A549 (cell line): Measurements from ENCODE around the gene SYMPK. TPM values are rescaled to one million over a fixed set of nuclear protein-coding genes. Genes with fewer than 3 reads are reported as not detected.

Source experiments
- ATAC-seq, 2 experiments: fragments of 200-7000 bp in 1 of 2; fragments of >200 bp in 1 of 2; cut with Nextera tagmentation in 1 of 2; cut with Tn5 transposase in 1 of 2; 3 replicates each; pipeline versions ENCODE4 v1.8.0 to v1.9.1; 2018 to 2020; ENCODE audit warnings: mild to moderate bottlenecking in 1 of 2, moderate library complexity in 1 of 2
- CTCF ChIA-PET: fragments of 300-600 bp; sonication (Branson Sonifier 250); formaldehyde crosslinking; extraction: SDS; loops from one replicate; lab custom pipeline; 2021; ENCODE audit warnings: antibody characterized with exemption, inconsistent platforms; lab: Yijun Ruan, JAX
- POLR2A ChIA-PET: fragments of 350-600 bp; formaldehyde crosslinking; extraction: SDS; loops from one replicate; lab custom pipeline; 2021; ENCODE audit warnings: antibody characterized with exemption, inconsistent platforms; lab: Yijun Ruan, JAX
- DNase-seq, 2 experiments: peaks; one replicate each; pipeline versions ENCODE4 v3.0.0 to v3.0.0-alpha.2; 2011 to 2016; ENCODE audit warnings: low read depth in 1 of 2, low spot score in 1 of 2
- FAIRE-seq: peaks from 2 replicates; lab custom pipeline; 2011; peaks lifted over from hg19 to GRCh38; lab: Jason Lieb, UNC
- H3K27ac ChIP-seq, 2 experiments: fragments of >200 bp; sonication (Bioruptor Twin); formaldehyde crosslinking; 3 replicates each; pipeline ENCODE4 v1.5.1; 2016 to 2017
- H3K4me1 ChIP-seq: fragments of >200 bp; sonication (Bioruptor Twin); formaldehyde crosslinking; 3 replicates; pipeline ENCODE4 v1.6.1; 2016
- H3K4me2 ChIP-seq: fragments of >200 bp; sonication (Bioruptor Twin); formaldehyde crosslinking; 3 replicates; pipeline ENCODE4 v1.6.1; 2016
- H3K4me3 ChIP-seq: fragments of >200 bp; sonication (Bioruptor Twin); formaldehyde crosslinking; 3 replicates; pipeline ENCODE4 v1.5.1; 2016
- H3K9me3 ChIP-seq: fragments of >200 bp; sonication (Bioruptor Twin); formaldehyde crosslinking; 3 replicates; pipeline ENCODE4 v1.6.1; 2016
- BHLHE40 ChIP-seq: IDR thresholded peaks from 2 replicates; pipeline ENCODE4 v1.6.1; 2012; ENCODE audit warnings: low read depth, low read length, inconsistent platforms
- CHD2 ChIP-seq: fragments of 150-350 bp; IDR thresholded peaks from 2 replicates; pipeline ENCODE4 v1.6.1; 2014; ENCODE audit warnings: low read length; ENCODE audit not compliant: partially characterized antibody
- EHF ChIP-seq: fragments of 250-450 bp; sonication (Bioruptor Pico); IDR thresholded peaks from 2 replicates; pipeline ENCODE4 v1.5.0; 2020; ENCODE audit warnings: mild to moderate bottlenecking
- ESRRA ChIP-seq: fragments of 150-350 bp; IDR thresholded peaks from 2 replicates; pipeline ENCODE4 v1.6.1; 2014; ENCODE audit warnings: mild to moderate bottlenecking, low read length, borderline replicate concordance
- FOSL2 ChIP-seq, 2 experiments: fragments of 450-650 bp in 1 of 2; fragments of >200 bp in 1 of 2; sonication (Bioruptor Twin) in 1 of 2; formaldehyde crosslinking; IDR thresholded peaks; 2 replicates each; pipeline versions ENCODE4 v1.5.0 to v1.6.1; 2016 to 2020; ENCODE audit warnings: mild to moderate bottlenecking in 1 of 2, moderate library complexity in 1 of 2
- HDAC2 ChIP-seq: fragments of 200-600 bp; sonication (generic); IDR thresholded peaks from 2 replicates; pipeline ENCODE4 v1.6.1; 2016
- HEYL ChIP-seq: fragments of 250-450 bp; sonication (Bioruptor Pico); IDR thresholded peaks from 2 replicates; pipeline ENCODE4 v1.8.0; 2021; ENCODE audit warnings: mild to moderate bottlenecking, moderate library complexity
- HOXB5 ChIP-seq: fragments of 250-450 bp; sonication (Bioruptor Pico); IDR thresholded peaks from 2 replicates; pipeline ENCODE4 v1.5.0; 2020; ENCODE audit warnings: mild to moderate bottlenecking, moderate library complexity
- JUN ChIP-seq, 2 experiments: fragments of >200 bp; sonication (Bioruptor Twin); formaldehyde crosslinking; IDR thresholded peaks; 2 replicates in 1 of 2; 3 replicates in 1 of 2; pipeline ENCODE4 v1.6.1; 2016 to 2017
- JUNB ChIP-seq: fragments of >200 bp; sonication (Bioruptor Twin); formaldehyde crosslinking; IDR thresholded peaks from 2 replicates; pipeline ENCODE4 v1.6.1; 2016
- KDM1A ChIP-seq: fragments of 200-600 bp; sonication (generic); IDR thresholded peaks from 2 replicates; pipeline ENCODE4 v1.6.1; 2016; ENCODE audit warnings: low read depth, mild to moderate bottlenecking
- KDM5A ChIP-seq: fragments of 200-600 bp; sonication (generic); IDR thresholded peaks from 2 replicates; pipeline ENCODE4 v1.6.1; 2016; ENCODE audit warnings: antibody characterized with exemption, mild to moderate bottlenecking
- MAFK ChIP-seq: fragments of 450-650 bp; IDR thresholded peaks from 2 replicates; pipeline ENCODE4 v1.6.1; 2014; ENCODE audit not compliant: partially characterized antibody
- MYC ChIP-seq: IDR thresholded peaks from 2 replicates; pipeline ENCODE4 v1.6.1; 2012; ENCODE audit warnings: mild to moderate bottlenecking, inconsistent platforms, low read length, improper control_type of control experiment, borderline replicate concordance
- NFE2L2 ChIP-seq: fragments of 150-350 bp; conservative IDR thresholded peaks from 2 replicates; pipeline ENCODE4 v1.6.1; 2014; ENCODE audit warnings: low read length
- NPAS2 ChIP-seq: fragments of 250-450 bp; sonication (Bioruptor Pico); IDR thresholded peaks from 2 replicates; pipeline ENCODE4 v1.8.0; 2022; ENCODE audit warnings: mild to moderate bottlenecking, moderate library complexity, borderline replicate concordance
- PHF8 ChIP-seq: fragments of 200-600 bp; sonication (generic); IDR thresholded peaks from 2 replicates; pipeline ENCODE4 v1.6.1; 2016; ENCODE audit warnings: low read depth, mild to moderate bottlenecking, antibody characterized with exemption, moderate library complexity, borderline replicate concordance
- POLR2A ChIP-seq: IDR thresholded peaks from 2 replicates; pipeline ENCODE4 v1.6.1; 2012; ENCODE audit warnings: mild to moderate bottlenecking, low read length
- RAD21 ChIP-seq, 2 experiments: fragments of >200 bp in 1 of 2; sonication (Bioruptor Twin) in 1 of 2; formaldehyde crosslinking in 1 of 2; IDR thresholded peaks in 1 of 2; conservative IDR thresholded peaks in 1 of 2; 2 replicates in 1 of 2; 3 replicates in 1 of 2; pipeline ENCODE4 v1.6.1; 2012 to 2018; ENCODE audit warnings: inconsistent platforms in 1 of 2
- ZSCAN20 ChIP-seq: fragments of 250-450 bp; sonication (Bioruptor Pico); IDR thresholded peaks from 2 replicates; pipeline ENCODE4 v1.8.0; 2022; ENCODE audit warnings: mild to moderate bottlenecking, moderate library complexity
- WGBS: methylation state at CpG from one replicate; pipeline ENCODE4 v1.1.6; 2017; ENCODE audit errors: missing lambda C conversion rate; 5-methylcytosine and 5-hydroxymethylcytosine counted together
- polyA plus RNA-seq, 4 experiments: library from polyadenylated mRNA; depleted of rRNA in 3 of 4; stranded (reverse); fragments of >200 nt; fragmentation: RNase III in 1 of 4; extraction: RNeasy Plus Mini Kit Qiagen cat#74134 plus additional on column Dnase treatment in 1 of 4; gene quantifications; 2 replicates in 3 of 4; 3 replicates in 1 of 4; pipeline ENCODE4 v1.2.3, GENCODE V29; 2011 to 2017
- TF ChIP-seq, protein P1 (sequence below): fragments of >200 bp; sonication (Bioruptor Twin); formaldehyde crosslinking; IDR thresholded peaks from 3 replicates; pipeline ENCODE4 v1.5.1; 2016
- TF ChIP-seq, protein P2 (sequence below): fragments of 250-450 bp; sonication (Bioruptor Pico); IDR thresholded peaks from 2 replicates; pipeline ENCODE4 v1.5.0; 2021; ENCODE audit warnings: mild to moderate bottlenecking, moderate library complexity, borderline replicate concordance
- TF ChIP-seq, protein P3 (sequence below): fragments of 250-450 bp; sonication (Bioruptor Pico); IDR thresholded peaks from 2 replicates; pipeline ENCODE4 v1.5.0; 2020; ENCODE audit warnings: low read depth, mild to moderate bottlenecking, moderate library complexity
- TF ChIP-seq, protein P4 (sequence below): fragments of >200 bp; sonication (Bioruptor Twin); formaldehyde crosslinking; IDR thresholded peaks from 2 replicates; pipeline ENCODE4 v1.6.1; 2016
- TF ChIP-seq, protein P5 (sequence below): IDR thresholded peaks from 2 replicates; pipeline ENCODE4 v1.6.1; 2012
- TF ChIP-seq, protein P6 (sequence below): IDR thresholded peaks from 2 replicates; pipeline ENCODE4 v1.6.1; 2012

Gene SYMPK
- polyA plus RNA-seq, 2 of the 4 experiments (the other 2 are of a cell fraction) = 61.9 to 105 TPM

DNA sequence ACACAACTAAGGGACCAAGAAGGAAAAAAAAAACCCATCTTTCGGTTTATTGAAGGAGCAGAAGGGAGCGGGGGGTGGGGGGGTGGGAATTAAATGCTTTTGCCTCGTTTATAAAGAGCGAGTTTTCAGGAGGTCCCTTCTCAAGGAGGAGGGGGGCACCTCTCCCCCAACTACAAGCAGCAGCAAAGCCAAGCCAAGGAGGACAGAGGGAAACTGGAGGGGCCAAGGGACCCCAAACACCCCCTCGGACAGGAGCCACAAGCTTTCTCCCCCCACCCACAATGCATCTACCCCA, 20.6 kb upstream of the SYMPK start:
- no peak for DNase-seq
- POLR2A ChIA-PET = no interaction called here
- Histone ChIP-seq H3K4me2 (peak overlapping the region; percentile 100), H3K4me1 (peaks cover 45% of the 10 kb centered on the region), H3K27ac (peak overlapping the region; percentile 9 to 95; a peak in 4 of 6 replicates), H3K4me3 (peak overlapping the region; percentile 70; the same call in 2 of the 3 replicates), H3K9me3 (no peaks in the 10 kb centered on the region)
- CTCF ChIA-PET = interaction anchor here (0.6 to 12.8 kb wide), 20 partner anchors 9 to 437 kb away, joined by 3 to 315 read pairs (median 10); partner anchors contain the start of genes CCDC61, FOXA3, MYPOP and RSPH6A
- no peak for FAIRE-seq
- TF ChIP-seq, protein P1, sequence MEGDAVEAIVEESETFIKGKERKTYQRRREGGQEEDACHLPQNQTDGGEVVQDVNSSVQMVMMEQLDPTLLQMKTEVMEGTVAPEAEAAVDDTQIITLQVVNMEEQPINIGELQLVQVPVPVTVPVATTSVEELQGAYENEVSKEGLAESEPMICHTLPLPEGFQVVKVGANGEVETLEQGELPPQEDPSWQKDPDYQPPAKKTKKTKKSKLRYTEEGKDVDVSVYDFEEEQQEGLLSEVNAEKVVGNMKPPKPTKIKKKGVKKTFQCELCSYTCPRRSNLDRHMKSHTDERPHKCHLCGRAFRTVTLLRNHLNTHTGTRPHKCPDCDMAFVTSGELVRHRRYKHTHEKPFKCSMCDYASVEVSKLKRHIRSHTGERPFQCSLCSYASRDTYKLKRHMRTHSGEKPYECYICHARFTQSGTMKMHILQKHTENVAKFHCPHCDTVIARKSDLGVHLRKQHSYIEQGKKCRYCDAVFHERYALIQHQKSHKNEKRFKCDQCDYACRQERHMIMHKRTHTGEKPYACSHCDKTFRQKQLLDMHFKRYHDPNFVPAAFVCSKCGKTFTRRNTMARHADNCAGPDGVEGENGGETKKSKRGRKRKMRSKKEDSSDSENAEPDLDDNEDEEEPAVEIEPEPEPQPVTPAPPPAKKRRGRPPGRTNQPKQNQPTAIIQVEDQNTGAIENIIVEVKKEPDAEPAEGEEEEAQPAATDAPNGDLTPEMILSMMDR = peak; percentile 50; the same call in 1 of the 3 replicates
- TF ChIP-seq ZSCAN20 = no peak
- no peak for ATAC-seq
- 13% methylated on average over 4 of the region's 5 CpGs for WGBS

DNA sequence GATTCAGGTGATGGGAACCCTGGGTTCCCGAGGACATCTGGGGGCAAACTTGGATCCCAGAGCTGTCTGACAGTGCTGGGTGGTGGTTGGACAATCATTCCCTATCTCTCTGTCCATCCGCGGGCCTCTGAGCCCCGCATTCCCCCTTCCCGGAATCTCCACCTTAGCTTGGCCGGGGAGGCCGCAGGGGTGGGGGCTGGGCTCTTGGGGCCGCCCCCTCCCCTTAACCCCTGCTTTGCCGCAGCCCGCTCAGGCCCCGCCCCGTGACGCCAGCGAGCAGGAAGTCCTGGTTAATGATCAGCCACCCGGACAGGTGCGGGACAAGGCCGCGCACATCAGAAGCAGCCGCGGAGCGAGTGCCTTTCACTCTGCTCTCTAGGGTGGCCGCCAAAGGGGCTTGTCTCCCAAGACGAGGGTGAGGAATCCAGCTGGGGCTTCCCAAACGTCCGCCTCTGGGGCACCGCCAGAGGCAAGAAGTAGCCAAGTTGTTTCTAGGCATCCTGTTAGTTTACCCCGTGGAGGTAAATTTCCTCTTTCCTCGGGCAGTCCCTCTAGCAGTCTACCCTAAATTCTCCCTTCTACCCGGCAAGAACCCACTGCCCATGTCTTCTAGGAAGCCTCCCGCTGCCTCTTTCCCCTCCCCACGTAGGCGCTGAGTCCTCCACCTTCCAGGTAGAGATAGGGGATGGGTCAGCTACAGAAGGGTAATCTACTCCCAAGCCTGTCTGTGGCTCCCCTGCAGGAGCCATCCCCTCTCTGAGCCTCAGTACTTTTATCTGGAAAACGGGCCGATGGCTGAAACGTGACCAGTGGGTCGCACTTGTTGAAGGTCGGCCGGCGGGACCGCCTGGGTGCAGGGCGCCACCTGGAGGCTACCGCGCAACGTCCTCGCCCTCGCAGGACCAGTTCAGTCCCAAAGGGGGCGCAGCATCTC, 20.0 kb upstream of the SYMPK start:
- FAIRE-seq (peak; percentile 98), ATAC-seq (peak; percentile 28 to 57), DNase-seq (peak; percentile 95 to 97)
- no peaks in the 10 kb centered on the region for H3K9me3 ChIP-seq
- peak overlapping the region; percentile 95 for H3K27ac ChIP-seq
- 4% methylated on average over 38 of the region's 47 CpGs for WGBS
- H3K4me1 ChIP-seq = peaks cover 45% of the 10 kb centered on the region
- POLR2A ChIA-PET = interaction anchor here (0.6 to 1.8 kb wide), 8 partner anchors 10 to 158 kb away, joined by 3 to 11 read pairs (median 4); partner anchors contain the start of genes FOXA3, SIX5 and SYMPK
- H3K4me2 ChIP-seq = peak overlapping the region; percentile 100
- CTCF ChIA-PET = interaction anchor here (0.6 to 12.8 kb wide), 41 partner anchors 9 to 386 kb away, joined by 3 to 315 read pairs (median 5); partner anchors contain the start of genes CCDC61, DMPK, FOXA3 and MYPOP
- H3K4me3 ChIP-seq = peak overlapping the region; percentile 70
- TF ChIP-seq MAFK = no peak
- TF ChIP-seq HOXB5 (CRISPR knock-in tag) = peak; percentile 78; the same call in 1 of the 2 replicates
- no peak for TF ChIP-seq NFE2L2
- TF ChIP-seq, protein P2, sequence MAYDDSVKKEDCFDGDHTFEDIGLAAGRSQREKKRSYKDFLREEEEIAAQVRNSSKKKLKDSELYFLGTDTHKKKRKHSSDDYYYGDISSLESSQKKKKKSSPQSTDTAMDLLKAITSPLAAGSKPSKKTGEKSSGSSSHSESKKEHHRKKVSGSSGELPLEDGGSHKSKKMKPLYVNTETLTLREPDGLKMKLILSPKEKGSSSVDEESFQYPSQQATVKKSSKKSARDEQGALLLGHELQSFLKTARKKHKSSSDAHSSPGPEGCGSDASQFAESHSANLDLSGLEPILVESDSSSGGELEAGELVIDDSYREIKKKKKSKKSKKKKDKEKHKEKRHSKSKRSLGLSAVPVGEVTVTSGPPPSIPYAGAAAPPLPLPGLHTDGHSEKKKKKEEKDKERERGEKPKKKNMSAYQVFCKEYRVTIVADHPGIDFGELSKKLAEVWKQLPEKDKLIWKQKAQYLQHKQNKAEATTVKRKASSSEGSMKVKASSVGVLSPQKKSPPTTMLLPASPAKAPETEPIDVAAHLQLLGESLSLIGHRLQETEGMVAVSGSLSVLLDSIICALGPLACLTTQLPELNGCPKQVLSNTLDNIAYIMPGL (CRISPR knock-in tag) = peak; percentile 78; the same call in 1 of the 2 replicates
- TF ChIP-seq MYC = peak; percentile 43
- peak; percentile 95 for TF ChIP-seq HDAC2
- TF ChIP-seq HEYL = no peak
- TF ChIP-seq, protein P1 = peak; percentile 100
- peak; percentile 94 for TF ChIP-seq NPAS2
- no peak for TF ChIP-seq FOSL2 (IDR thresholded peaks at IDR 0.05)
- peak; percentile 20; the same call in 1 of the 2 replicates for TF ChIP-seq FOSL2 (CRISPR knock-in tag; IDR thresholded peaks at IDR 0.05)
- no peak for TF ChIP-seq KDM5A
- TF ChIP-seq, protein P3, sequence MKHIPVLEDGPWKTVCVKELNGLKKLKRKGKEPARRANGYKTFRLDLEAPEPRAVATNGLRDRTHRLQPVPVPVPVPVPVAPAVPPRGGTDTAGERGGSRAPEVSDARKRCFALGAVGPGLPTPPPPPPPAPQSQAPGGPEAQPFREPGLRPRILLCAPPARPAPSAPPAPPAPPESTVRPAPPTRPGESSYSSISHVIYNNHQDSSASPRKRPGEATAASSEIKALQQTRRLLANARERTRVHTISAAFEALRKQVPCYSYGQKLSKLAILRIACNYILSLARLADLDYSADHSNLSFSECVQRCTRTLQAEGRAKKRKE (CRISPR knock-in tag) = peak; percentile 86; the same call in 1 of the 2 replicates
- TF ChIP-seq KDM1A = peak; percentile 99
- TF ChIP-seq JUNB = no peak
- peak; percentile 71 to 89 for TF ChIP-seq JUN (IDR thresholded peaks at IDR 0.05)
- 0 out of 2 replicates have a peak, but pooled peaks have one; percentile 58 for TF ChIP-seq EHF (CRISPR knock-in tag)
- TF ChIP-seq, protein P4, sequence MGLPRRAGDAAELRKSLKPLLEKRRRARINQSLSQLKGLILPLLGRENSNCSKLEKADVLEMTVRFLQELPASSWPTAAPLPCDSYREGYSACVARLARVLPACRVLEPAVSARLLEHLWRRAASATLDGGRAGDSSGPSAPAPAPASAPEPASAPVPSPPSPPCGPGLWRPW = no peak
- peak; percentile 31 for TF ChIP-seq CHD2
- TF ChIP-seq RAD21 (conservative IDR thresholded peaks at IDR 0.05 in 1 of 2, IDR thresholded peaks at IDR 0.05 in 1 of 2) = peak; percentile 91 to 94
- TF ChIP-seq ESRRA = peak; percentile 93
- TF ChIP-seq, protein P5, sequence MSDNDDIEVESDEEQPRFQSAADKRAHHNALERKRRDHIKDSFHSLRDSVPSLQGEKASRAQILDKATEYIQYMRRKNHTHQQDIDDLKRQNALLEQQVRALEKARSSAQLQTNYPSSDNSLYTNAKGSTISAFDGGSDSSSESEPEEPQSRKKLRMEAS = peak; percentile 90
- TF ChIP-seq POLR2A = peak; percentile 61
- TF ChIP-seq PHF8 = peak; percentile 42; the same call in 1 of the 2 replicates
- peak; percentile 96 for TF ChIP-seq BHLHE40
- TF ChIP-seq, protein P6, sequence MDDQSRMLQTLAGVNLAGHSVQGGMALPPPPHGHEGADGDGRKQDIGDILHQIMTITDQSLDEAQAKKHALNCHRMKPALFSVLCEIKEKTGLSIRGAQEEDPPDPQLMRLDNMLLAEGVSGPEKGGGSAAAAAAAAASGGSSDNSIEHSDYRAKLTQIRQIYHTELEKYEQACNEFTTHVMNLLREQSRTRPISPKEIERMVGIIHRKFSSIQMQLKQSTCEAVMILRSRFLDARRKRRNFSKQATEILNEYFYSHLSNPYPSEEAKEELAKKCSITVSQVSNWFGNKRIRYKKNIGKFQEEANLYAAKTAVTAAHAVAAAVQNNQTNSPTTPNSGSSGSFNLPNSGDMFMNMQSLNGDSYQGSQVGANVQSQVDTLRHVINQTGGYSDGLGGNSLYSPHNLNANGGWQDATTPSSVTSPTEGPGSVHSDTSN = peak; percentile 61
